ENCODE data around the gene LAMA5. TPM values are rescaled to one million over a fixed set of nuclear protein-coding genes. Genes with fewer than 3 reads are reported as not detected.

LAMA5 gene
- polyA plus RNA-seq, 1 donor (not counting 4 experiments of a cell fraction or from before 2014, with no cell fraction given): 8.7 TPM

- H3K9me1 ChIP-seq (ENCODE audit: control insufficient read depth, extremely low read depth, insufficient read depth, low read length): no peaks in the 10 kb centered on the region
- H4K20me1 ChIP-seq (ENCODE audit: control insufficient read depth, extremely low read depth, insufficient read depth, low read length): peaks cover under 1% of the 10 kb centered on the region
- no peak overlapping the region for H3K27ac ChIP-seq (ENCODE audit: control insufficient read depth, insufficient read depth, low read length)
- dilution Hi-C loops (cut with MboI; ENCODE audit: extremely low pct_ligation_motif_present, low sequenced_read_pairs): no loop called here
- FAIRE-seq (no peak), DNase-seq (ENCODE audit: low read depth, low spot score) (no peak)
- H2AFZ ChIP-seq (ENCODE audit: control insufficient read depth, low read length): no peak overlapping the region
- TF ChIP-seq CTCF (optimal IDR thresholded peaks at IDR 0.05 in 1 of 3, IDR thresholded peaks at IDR 0.05 in 1 of 3, conservative IDR thresholded peaks at IDR 0.05 in 1 of 3; ENCODE audit: extremely low read depth in 1 of 3, insufficient read depth in 2 of 3, low read length in 3 of 3) (no peak), EZH2 (IDR thresholded peaks at IDR 0.05; ENCODE audit: low read length) (no peak)
- H3K79me2 ChIP-seq (ENCODE audit: control insufficient read depth, insufficient read depth, low read length): peaks cover 7% of the 10 kb centered on the region
- no peaks in the 10 kb centered on the region for H3K9me3 ChIP-seq (ENCODE audit: control insufficient read depth, low read depth, low read length)
- no peak overlapping the region for H3K9ac ChIP-seq (ENCODE audit: control insufficient read depth, extremely low read depth, insufficient read depth, low read length)
- H3K4me3 ChIP-seq (ENCODE audit: control insufficient read depth in 2 of 3, extremely low read depth in 1 of 3, insufficient read depth in 2 of 3, low read depth in 1 of 3, low read length in 3 of 3): no peak overlapping the region
- H3K36me3 ChIP-seq (ENCODE audit: control insufficient read depth in 2 of 2, extremely low read depth in 1 of 2, insufficient read depth in 2 of 2, low read length in 2 of 2): peaks cover 10 to 11% of the 10 kb centered on the region in 2 experiments
- no peaks in the 10 kb centered on the region for H3K4me1 ChIP-seq (ENCODE audit: control insufficient read depth, extremely low read depth, insufficient read depth, low read length)
- no peak overlapping the region for H3K4me2 ChIP-seq (ENCODE audit: control insufficient read depth, extremely low read depth, insufficient read depth, low read depth, low read length)
- no peaks in the 10 kb centered on the region for H3K27me3 ChIP-seq (ENCODE audit: control insufficient read depth, extremely low read depth, insufficient read depth, low read length)
Observed at GRCh38 chr20:62394248-62395245, 27.4 kb upstream of the LAMA5 start.

- H4K20me1 ChIP-seq (ENCODE audit: control insufficient read depth, extremely low read depth, insufficient read depth, low read length): peaks cover 8% of the 10 kb centered on the region
- TF ChIP-seq CTCF (optimal IDR thresholded peaks at IDR 0.05 in 1 of 3, IDR thresholded peaks at IDR 0.05 in 1 of 3, conservative IDR thresholded peaks at IDR 0.05 in 1 of 3; ENCODE audit: extremely low read depth in 1 of 3, insufficient read depth in 2 of 3, low read length in 3 of 3): no peak
- no peak for TF ChIP-seq EZH2 (IDR thresholded peaks at IDR 0.05; ENCODE audit: low read length)
- peaks cover 16 to 18% of the 10 kb centered on the region in 2 experiments for H3K36me3 ChIP-seq (ENCODE audit: control insufficient read depth in 2 of 2, extremely low read depth in 1 of 2, insufficient read depth in 2 of 2, low read length in 2 of 2)
- no peak overlapping the region for H3K4me2 ChIP-seq (ENCODE audit: control insufficient read depth, extremely low read depth, insufficient read depth, low read depth, low read length)
- H3K9me1 ChIP-seq (ENCODE audit: control insufficient read depth, extremely low read depth, insufficient read depth, low read length): no peaks in the 10 kb centered on the region
- H3K4me3 ChIP-seq (ENCODE audit: control insufficient read depth in 2 of 3, extremely low read depth in 1 of 3, insufficient read depth in 2 of 3, low read depth in 1 of 3, low read length in 3 of 3): no peak overlapping the region
- peaks cover 14% of the 10 kb centered on the region for H3K79me2 ChIP-seq (ENCODE audit: control insufficient read depth, insufficient read depth, low read length)
- dilution Hi-C loops (cut with MboI; ENCODE audit: extremely low pct_ligation_motif_present, low sequenced_read_pairs): no loop called here
- no peaks in the 10 kb centered on the region for H3K4me1 ChIP-seq (ENCODE audit: control insufficient read depth, extremely low read depth, insufficient read depth, low read length)
- H2AFZ ChIP-seq (ENCODE audit: control insufficient read depth, low read length): no peak overlapping the region
- FAIRE-seq (no peak), DNase-seq (ENCODE audit: low read depth, low spot score) (no peak)
- H3K27me3 ChIP-seq (ENCODE audit: control insufficient read depth, extremely low read depth, insufficient read depth, low read length): no peaks in the 10 kb centered on the region
- H3K27ac ChIP-seq (ENCODE audit: control insufficient read depth, insufficient read depth, low read length): no peak overlapping the region
- no peaks in the 10 kb centered on the region for H3K9me3 ChIP-seq (ENCODE audit: control insufficient read depth, low read depth, low read length)
- no peak overlapping the region for H3K9ac ChIP-seq (ENCODE audit: control insufficient read depth, extremely low read depth, insufficient read depth, low read length)
Observed at GRCh38 chr20:62393830-62394229, 26.7 kb upstream of the LAMA5 start.

Data from keratinocyte (primary cell).